MG63 (cell line): ENCODE data around the gene ATXN7L1. TPM values are rescaled to one million over a fixed set of nuclear protein-coding genes. Genes with fewer than 3 reads are reported as not detected.
"Not testable (repeated sequence)": the region's sequence is repeated elsewhere in the genome, so short reads cannot be mapped to it uniquely, and the experiment has no call there.

ENCODE experiments used
- DNase-seq: peaks from one replicate; pipeline ENCODE4 v3.0.0-alpha.2; 2020
- H3K27me3 ChIP-seq: fragments of 250-450 bp; sonication (Bioruptor Pico); 2 replicates; pipeline ENCODE4 v1.5.1; 2020; ENCODE audit warnings: mild to moderate bottlenecking, moderate library complexity
- H3K36me3 ChIP-seq: fragments of 250-450 bp; sonication (Bioruptor Pico); 2 replicates; pipeline ENCODE4 v1.5.1; 2020; ENCODE audit warnings: mild to moderate bottlenecking, moderate library complexity
- H3K4me3 ChIP-seq: fragments of 250-450 bp; sonication (Bioruptor Pico); 2 replicates; pipeline ENCODE4 v1.5.1; 2020; ENCODE audit warnings: mild to moderate bottlenecking, moderate library complexity
- H3K9me3 ChIP-seq: fragments of 250-450 bp; sonication (Bioruptor Pico); 2 replicates; pipeline ENCODE4 v1.5.1; 2020; ENCODE audit warnings: mild to moderate bottlenecking, moderate library complexity
- total RNA-seq: library from RNA; depleted of rRNA; stranded (reverse); fragments of >200 nt; shearing (Covaris generic); gene quantifications from 2 replicates; pipeline ENCODE4 v1.2.3, GENCODE V29; 2014; ENCODE audit warnings: low replicate concordance

ATXN7L1 gene
- total RNA-seq, 1 experiment from 2014 or later, result 0.59 TPM

DNA sequence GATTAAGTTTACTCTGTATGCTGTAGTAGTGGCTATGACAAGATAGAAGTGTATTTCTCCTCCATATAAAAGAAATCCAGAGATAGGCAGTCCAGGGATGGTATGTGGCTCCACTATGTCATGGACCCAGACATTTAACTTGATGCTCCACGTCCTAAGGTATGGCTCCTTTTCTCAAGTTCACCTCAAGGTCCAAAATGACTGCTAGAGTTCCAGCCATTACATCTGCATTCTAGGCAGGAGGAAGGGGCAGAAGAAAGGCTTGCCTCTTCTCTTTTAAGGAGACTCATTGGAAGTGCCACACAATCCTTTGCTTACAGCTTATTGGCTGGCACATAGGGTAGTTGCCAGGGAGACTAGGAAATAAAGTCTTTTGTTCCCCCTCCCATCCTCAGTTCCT is 27.7 kb upstream of the ATXN7L1 start:
- Histone ChIP-seq H3K9me3 (no peaks in the 10 kb centered on the region), H3K36me3 (no peaks in the 10 kb centered on the region), H3K27me3 (no peaks in the 10 kb centered on the region), H3K4me3 (no peak overlapping the region)
- DNase-seq, result no peak

DNA sequence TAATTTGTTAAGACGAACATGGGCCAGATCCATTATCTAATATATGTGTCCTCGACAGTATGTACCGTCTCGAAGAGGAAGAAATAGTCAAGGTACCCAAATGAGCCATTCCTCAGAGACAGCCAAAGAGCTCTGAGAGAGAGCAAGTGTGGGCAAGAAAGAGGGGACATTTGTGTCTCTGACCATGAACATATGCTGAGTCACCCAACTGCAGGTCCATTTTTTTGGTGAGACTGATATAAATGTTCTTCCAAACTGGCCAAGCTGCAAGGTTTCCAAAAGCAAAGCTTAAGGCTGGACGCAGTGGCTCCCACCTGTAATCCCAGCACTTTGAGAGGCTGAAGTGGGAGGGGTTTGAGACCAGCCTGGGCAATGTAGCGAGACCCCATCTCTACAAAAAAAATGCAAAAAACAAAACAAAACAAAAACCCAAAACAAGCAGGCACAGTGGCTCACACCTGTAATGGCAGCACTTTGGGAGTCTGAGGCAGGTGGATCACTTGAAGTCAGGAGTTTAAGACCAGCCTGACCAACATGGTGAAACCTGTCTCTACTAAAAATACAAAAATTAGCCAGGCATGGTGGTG is 26.0 kb upstream of the ATXN7L1 start:
- DNase-seq, result no peak
- no peak overlapping the region for H3K4me3 ChIP-seq

DNA sequence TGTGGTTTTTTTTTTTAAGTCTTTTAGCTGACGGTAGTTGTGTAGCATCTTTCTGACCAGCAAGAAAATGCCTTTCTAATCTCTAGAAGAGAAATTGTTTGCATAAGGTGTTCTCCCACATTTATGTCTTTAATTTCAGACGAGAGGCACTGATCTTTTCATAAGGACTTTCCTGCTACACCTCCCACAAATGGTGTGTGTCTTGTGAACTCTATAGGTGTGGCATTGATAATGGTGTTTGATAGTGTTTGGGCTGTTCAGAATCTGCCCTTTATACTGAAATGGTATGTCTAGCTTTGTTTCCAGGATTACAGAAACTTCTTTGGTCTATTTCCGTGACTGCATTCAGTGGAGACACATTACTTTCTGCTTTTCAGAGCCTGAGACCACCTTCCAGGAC is 21.6 kb upstream of the ATXN7L1 start:
- Histone ChIP-seq H3K36me3 (no peaks in the 10 kb centered on the region), H3K27me3 (no peaks in the 10 kb centered on the region), H3K4me3 (no peak overlapping the region), H3K9me3 (no peaks in the 10 kb centered on the region)
- DNase-seq, result no peak

More for the DNA sequence above, 26.0 kb upstream of the ATXN7L1 start:
- Histone ChIP-seq H3K9me3 (no peaks in the 10 kb centered on the region), H3K27me3 (no peaks in the 10 kb centered on the region), H3K36me3 (no peaks in the 10 kb centered on the region)

DNA sequence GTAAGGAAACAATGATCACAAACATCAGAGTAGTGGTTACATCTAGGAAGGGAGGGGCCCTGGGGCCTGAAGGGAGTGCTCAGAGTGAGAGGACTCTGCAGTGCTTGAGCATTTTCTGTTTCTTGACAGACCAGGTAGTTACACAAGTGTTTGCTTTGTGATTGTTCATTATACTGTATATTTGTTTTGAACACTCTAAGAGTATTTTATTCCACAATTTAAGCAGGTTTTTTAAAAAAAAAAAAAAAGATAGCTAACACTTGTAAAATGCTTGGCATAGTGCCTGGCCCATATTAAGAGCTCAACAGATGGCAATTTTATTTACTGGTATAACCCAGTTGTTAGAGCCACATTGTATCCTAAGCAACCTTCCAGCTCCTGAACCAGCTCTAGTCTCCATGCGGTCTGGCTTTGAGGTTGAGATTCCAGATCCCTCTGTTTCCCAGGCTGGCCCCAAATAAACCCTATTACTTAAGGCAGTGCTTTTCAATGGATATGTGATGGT is 20.1 kb upstream of the ATXN7L1 start:
- no peak for DNase-seq
- H3K36me3 ChIP-seq, result no peaks in the 10 kb centered on the region
- no peaks in the 10 kb centered on the region for H3K27me3 ChIP-seq
- H3K4me3 ChIP-seq, result no peak overlapping the region
- no peaks in the 10 kb centered on the region for H3K9me3 ChIP-seq

DNA sequence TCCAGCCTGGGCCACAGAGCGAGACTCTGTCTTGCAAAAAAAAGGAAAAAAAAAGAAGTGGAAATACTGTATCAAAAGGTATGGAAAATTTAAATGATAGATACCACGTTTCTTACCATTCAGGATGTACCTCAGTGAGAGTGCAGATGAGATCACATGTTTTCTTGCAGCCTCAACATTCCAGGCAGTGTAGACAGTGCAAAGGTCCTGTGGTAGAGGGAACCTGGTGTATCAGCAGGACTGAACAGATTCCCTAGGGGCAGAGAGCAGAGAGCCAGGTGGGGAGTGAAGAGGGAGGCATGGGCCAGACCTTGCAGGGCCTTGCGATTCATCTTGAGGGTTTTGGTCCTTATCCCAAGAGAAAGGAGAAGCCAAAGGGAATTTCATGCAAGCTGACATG is 17.7 kb upstream of the ATXN7L1 start:
- H3K27me3 ChIP-seq, result no peaks in the 10 kb centered on the region
- H3K9me3 ChIP-seq, result no peaks in the 10 kb centered on the region
- DNase-seq, result no peak
- H3K4me3 ChIP-seq, result no peak overlapping the region
- H3K36me3 ChIP-seq, result no peaks in the 10 kb centered on the region

DNA sequence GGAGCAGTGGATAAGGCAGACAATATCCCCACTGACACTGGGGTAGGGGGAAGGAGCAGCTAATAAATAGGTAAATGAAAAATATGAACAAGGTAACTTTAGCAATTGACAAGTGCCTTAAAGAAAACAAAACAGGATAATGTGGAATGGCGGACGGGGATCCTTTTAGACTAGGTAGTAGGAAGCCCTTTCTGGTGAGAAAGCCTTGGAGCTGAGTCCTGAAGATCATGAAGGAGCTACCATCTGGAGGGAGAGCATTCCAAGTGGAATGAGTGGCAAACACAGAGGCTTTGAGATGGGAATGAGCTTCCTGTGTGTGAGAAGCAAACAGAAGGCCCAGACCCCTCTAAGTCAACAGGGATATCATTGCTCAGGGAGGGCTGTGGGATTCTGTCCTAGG is 16.0 kb upstream of the ATXN7L1 start:
- Histone ChIP-seq H3K4me3 (no peak overlapping the region), H3K27me3 (no peaks in the 10 kb centered on the region), H3K9me3 (no peaks in the 10 kb centered on the region), H3K36me3 (no peaks in the 10 kb centered on the region)
- DNase-seq, result no peak

DNA sequence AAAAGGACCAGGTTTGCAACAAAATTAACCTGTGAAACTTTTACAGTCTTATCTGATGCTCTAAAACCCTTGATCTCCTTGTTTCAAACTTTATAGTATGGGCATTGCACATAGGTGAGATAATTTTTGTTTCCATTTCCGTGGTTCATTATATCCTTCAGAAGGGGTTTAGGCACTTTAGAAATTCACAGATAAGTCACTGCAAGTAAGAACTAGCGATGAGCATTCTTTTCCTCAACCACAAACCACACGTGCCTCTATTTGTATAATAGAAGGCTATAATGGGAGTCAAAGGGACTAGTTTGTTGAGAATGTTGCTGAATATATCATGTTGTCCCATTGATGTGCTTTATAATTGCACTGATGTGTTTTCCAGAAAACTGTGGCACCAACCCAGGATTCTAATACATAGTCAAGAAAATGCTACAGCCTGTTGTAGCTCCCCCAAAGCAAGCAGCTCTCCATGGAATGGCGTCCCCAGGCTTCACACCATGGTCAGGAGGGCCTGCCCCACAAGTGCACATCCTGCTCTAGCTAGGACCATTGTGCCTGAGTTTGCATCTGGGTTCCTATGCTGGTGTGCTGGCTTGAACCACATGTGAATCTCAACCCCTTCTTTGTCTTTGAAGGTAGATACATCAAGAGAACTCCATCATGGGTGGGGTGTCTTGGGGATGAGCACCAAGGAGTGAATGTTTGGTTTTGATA is 14.0 kb upstream of the ATXN7L1 start:
- no peaks in the 10 kb centered on the region for H3K9me3 ChIP-seq
- H3K36me3 ChIP-seq, result no peaks in the 10 kb centered on the region
- H3K4me3 ChIP-seq, result no peak overlapping the region
- DNase-seq, result no peak
- no peaks in the 10 kb centered on the region for H3K27me3 ChIP-seq

DNA sequence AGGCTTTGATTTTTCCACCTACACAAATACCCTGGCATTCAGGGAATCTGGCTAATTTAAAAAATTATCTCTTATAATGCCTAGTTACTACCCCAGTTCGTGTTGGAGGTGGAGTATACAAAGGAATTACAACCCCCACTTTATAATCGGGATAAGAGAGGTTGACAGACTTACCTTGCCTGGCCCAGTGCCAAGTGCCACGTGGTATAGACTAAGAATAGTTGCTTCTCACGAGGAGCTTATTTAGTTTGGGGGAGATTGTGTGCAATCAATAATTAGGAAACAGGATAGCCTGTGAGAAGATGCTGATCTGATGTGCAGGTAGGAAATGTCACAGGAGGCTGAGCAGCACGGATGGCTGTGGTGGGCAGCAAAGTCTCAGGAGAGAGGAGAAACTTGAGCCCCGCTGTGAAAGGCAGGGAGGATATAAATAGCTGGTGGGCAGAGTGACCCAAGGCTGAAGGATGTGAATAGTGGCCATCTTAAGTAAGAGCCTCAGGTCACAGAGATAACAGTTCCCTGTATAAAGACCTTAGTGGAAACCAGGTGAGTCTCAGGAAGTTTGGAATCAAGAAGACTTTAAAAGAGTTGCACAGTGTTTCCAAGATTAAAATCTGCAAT is 11.3 kb upstream of the ATXN7L1 start:
- Histone ChIP-seq H3K9me3 (no peaks in the 10 kb centered on the region), H3K27me3 (no peaks in the 10 kb centered on the region), H3K36me3 (no peaks in the 10 kb centered on the region), H3K4me3 (no peak overlapping the region)
- DNase-seq, result no peak

DNA sequence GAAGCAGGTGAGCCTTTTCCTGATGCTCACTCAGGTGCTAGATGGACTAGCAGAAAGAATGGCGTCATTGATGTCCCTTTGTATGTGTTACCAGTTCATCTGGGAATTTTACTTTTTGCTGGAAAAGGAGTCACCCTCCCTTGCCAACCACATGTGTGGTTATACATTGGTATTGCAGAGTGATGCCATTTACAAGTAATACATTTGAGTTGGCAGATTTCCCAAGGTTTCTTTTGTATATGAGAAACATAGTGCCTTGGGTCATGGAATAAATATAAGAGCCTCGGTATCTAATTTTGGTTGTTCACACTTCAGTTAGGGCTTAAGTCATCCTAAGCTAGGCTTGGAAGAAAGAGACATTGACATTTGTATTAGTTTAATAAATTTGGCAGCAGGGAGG is 10.4 kb upstream of the ATXN7L1 start:
- Histone ChIP-seq H3K27me3 (no peaks in the 10 kb centered on the region), H3K4me3 (no peak overlapping the region), H3K9me3 (no peaks in the 10 kb centered on the region), H3K36me3 (no peaks in the 10 kb centered on the region)
- DNase-seq, result no peak

DNA sequence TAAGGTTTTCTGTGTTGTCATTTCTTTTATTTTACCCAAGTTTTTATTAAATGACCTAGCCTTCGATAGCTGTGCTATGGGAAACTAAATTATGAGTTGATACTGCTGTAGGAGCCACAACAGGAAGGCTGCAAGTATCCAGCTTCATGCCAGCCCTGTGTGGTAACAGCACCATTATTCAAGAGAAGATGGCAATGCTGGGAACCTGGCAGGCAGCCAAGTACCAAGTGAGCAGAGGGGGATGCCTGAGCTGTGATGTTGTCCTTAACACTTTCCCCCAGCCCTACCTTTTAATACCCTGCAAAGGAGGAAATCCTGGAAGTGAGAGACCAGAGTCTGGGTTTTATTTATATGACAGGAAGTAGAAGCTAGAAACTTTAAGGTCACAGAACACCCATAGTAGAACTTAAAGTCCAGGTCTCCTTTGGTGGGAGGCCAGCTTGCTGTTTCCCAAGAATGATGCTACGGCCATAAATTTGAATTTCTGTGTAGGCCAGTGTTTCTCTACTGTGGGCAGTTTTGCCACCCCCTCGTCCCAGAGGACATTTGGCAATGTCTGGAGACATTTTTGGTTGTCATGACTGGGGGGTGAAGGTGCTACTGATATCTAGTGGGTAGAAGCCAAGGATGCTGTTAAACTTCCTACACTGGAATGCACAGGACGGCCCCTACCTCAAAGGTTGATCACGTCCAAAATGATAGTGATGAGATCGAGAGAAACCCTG is 9.2 kb upstream of the ATXN7L1 start:
- no peaks in the 10 kb centered on the region for H3K36me3 ChIP-seq
- no peak for DNase-seq
- H3K9me3 ChIP-seq, result no peaks in the 10 kb centered on the region
- no peaks in the 10 kb centered on the region for H3K27me3 ChIP-seq
- H3K4me3 ChIP-seq, result no peak overlapping the region

DNA sequence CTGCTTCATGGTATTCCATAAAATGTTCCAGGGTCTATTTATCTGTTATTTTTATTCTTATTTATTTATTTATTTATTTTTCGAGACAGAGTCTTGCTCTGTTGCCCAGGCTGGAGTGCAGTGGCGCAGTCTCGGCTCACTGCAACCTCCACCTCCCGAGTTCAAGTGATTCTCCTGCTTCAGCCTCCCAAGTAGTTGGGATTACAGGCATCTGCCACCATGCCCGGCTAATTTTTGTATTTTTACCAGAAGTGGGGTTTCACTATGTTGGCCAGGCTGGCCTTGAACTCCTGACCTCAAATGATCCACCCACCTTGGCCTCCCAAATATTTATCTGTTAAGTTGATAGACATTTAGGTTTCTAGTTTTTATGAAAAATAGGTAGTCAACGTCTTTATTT is 6.8 kb upstream of the ATXN7L1 start:
- not testable (repeated sequence) for DNase-seq, H3K9me3 ChIP-seq, H3K4me3 ChIP-seq, H3K36me3 ChIP-seq, H3K27me3 ChIP-seq

DNA sequence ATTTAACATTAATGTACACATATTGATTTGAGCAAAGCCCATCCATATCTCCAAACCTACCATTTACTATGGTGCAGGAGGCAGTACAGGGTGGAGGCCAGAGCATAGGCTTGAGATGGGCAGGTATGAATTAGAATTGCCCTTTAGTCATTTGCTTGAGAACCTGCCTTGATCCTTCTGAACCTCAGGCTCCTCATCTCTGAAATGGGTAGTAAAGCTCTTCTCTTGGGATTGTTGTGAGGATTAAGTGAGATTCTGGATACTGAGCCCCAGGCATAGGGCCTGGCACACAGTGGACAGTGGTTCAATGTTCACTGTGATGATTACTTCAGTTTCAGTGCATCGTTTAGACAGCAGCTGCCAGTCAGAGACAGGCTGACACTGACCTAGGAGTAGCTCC is 5.0 kb upstream of the ATXN7L1 start:
- no peak for DNase-seq
- Histone ChIP-seq H3K9me3 (no peaks in the 10 kb centered on the region), H3K27me3 (no peaks in the 10 kb centered on the region), H3K4me3 (no peak overlapping the region), H3K36me3 (no peaks in the 10 kb centered on the region)

DNA sequence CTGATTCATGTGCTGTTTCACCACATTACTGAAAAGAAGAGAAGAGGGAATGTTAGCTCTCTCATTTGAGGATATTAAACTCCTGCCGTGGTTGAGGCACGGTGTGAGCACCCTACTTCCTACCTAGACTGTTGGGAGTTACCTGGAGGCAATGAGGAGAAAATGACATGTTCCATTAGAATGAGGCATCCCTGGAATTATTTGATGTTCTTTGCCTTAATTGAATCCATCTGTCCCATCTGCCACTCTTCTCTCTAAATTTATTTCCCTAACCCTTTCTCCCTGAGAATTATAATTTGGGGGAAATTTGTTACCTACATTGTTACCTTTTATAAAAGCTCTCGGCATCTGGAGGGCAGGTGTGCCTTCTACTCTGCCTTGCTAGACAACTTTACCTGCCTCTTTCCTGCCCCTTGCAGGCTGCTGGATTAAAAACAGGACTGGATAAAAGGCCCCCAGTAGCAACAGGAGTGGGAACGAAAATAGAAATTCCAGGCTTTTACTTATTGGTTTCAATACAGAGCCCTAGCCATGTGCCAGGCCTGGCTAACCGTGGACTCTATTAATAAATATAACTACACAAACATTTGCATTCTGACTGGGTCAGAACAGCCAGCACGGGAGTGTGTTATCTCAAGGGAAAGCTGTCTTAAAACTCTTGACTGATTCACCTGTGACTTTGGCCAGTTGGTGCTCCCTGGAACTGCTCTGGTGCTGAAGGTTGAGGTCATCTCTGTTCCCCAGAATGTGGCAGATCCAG is 4.4 kb upstream of the ATXN7L1 start:
- Histone ChIP-seq H3K4me3 (no peak overlapping the region), H3K36me3 (no peaks in the 10 kb centered on the region), H3K9me3 (no peaks in the 10 kb centered on the region), H3K27me3 (no peaks in the 10 kb centered on the region)
- DNase-seq, result no peak

DNA sequence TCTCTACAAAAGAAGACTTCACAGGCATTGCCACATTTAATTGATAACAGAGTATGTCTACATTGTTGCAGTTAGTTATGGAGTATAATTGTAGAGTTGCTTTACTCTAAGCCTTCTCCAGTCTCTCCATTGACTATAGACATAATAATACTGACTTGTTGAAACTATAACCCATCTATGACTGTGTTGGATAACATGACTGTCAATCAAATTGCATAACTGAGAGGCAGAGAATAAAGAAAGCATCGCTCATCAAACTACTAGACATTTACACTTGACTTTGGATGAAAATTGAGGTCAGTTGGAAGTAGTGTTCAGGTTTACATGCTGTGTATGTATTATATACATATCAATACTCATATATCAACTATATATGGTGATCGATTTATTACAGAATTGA is 3.4 kb upstream of the ATXN7L1 start:
- Histone ChIP-seq H3K36me3 (no peaks in the 10 kb centered on the region), H3K4me3 (no peak overlapping the region), H3K9me3 (no peaks in the 10 kb centered on the region), H3K27me3 (no peaks in the 10 kb centered on the region)
- DNase-seq, result no peak

DNA sequence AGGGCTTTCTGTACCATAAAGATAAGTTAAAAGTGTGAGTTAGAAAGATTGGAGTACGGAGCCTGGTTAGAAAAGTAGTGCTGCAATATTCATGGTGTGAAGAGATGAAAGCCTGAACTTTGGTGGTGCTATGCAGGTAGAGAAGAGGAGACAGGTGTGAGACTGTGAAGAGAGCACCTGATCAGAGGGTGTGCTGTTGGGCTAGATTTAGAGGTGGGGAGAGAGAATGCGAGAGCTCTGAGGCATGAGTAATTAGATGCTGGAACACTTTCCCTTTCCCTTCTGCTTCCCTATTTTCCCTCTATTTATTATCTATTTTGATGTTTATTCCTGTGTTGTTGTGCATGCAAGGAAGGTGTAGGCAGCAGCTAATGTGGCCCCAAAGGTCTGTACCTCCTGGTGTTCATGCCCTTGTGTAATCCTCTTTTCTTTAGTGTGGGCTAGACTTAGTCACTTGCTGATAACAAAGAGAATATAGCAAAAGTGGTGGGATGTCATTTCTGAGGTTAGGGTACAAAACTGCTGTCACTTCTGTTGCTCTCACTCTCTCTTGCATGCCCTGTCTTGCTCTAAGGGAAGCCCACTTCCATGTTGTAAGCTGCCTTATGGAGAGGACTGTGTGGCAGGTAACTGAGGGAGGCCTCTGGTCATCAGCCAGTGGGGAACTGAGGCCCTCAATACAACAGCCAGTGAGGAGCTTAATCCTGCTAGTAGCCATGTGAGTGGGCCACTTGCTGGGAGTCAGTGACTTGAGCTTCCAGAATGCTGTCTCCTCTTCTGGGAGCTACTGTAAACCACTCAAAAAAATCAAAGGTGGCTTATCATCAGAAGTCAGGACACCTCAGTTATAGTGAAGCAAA is 2.6 kb upstream of the ATXN7L1 start:
- no peak overlapping the region for H3K4me3 ChIP-seq
- no peaks in the 10 kb centered on the region for H3K9me3 ChIP-seq
- H3K27me3 ChIP-seq, result no peaks in the 10 kb centered on the region
- H3K36me3 ChIP-seq, result no peaks in the 10 kb centered on the region
- no peak for DNase-seq

DNA sequence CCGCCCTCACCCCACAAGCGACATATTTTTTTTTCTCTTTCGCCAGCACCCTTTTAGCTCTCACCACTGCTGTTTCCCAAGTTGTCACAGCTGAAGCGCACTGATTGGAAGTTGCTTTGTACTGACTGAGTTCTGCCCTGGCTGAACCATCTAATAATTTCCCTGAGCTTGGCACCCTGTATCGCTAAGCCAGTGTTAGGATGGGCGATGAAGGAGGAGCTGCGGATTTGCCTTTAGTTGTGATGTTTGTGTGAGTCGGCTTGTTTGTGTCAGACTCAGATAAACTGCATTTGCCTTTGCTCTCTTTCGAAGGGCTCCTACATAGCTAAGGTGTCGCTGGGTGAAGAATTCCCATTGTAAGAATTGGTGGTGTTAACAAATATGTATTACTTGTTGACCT is 1.3 kb upstream of the ATXN7L1 start:
- no peaks in the 10 kb centered on the region for H3K9me3 ChIP-seq
- H3K27me3 ChIP-seq, result no peaks in the 10 kb centered on the region
- peak overlapping the region; percentile 60 for H3K4me3 ChIP-seq
- H3K36me3 ChIP-seq, result no peaks in the 10 kb centered on the region
- no peak for DNase-seq
